GM19043 (cell line): ENCODE data around the gene SLC5A8.
"Not testable (repeated sequence)": the region's sequence is repeated elsewhere in the genome, so short reads cannot be mapped to it uniquely, and the experiment has no call there.

Experiments used
- ATAC-seq: cut with Tn5 transposase; IDR thresholded peaks from one replicate; pipeline ENCODE4 v1.9.1; 2021; ENCODE audit warnings: low read depth; ENCODE audit not compliant: unreplicated experiment

The SLC5A8 gene

GRCh38 chr12:101173197-101173749 is 36.8 kb downstream of the SLC5A8 start:
- ATAC-seq: no peak

- ATAC-seq: no peak
These were observed 37.7 kb downstream of the SLC5A8 start for GRCh38 chr12:101172316-101172715.

GRCh38 chr12:101168001-101168400 is 42.0 kb downstream of the SLC5A8 start:
- no peak for ATAC-seq

- no peak for ATAC-seq
These were observed 43.2 kb downstream of the SLC5A8 start for GRCh38 chr12:101166866-101167265.

GRCh38 chr12:101165319-101165718 is 44.7 kb downstream of the SLC5A8 start:
- ATAC-seq: no peak

- ATAC-seq: not testable (repeated sequence)
These were observed 64.1 kb downstream of the SLC5A8 start for GRCh38 chr12:101145777-101146431.

GRCh38 chr12:101127521-101128219 is 82.4 kb downstream of the SLC5A8 start:
- no peak for ATAC-seq

GRCh38 chr12:101117842-101118241 is 92.2 kb downstream of the SLC5A8 start:
- ATAC-seq: no peak

- no peak for ATAC-seq
These were observed 93.1 kb downstream of the SLC5A8 start for GRCh38 chr12:101116911-101117310.

GRCh38 chr12:101115326-101115725 is 94.7 kb downstream of the SLC5A8 start:
- peak; percentile 58 for ATAC-seq

- no peak for ATAC-seq
These were observed 98.6 kb downstream of the SLC5A8 start for GRCh38 chr12:101111441-101111840.

GRCh38 chr12:101110866-101111265 is 99.2 kb downstream of the SLC5A8 start:
- ATAC-seq: no peak

- no peak for ATAC-seq
These were observed 101.9 kb downstream of the SLC5A8 start for GRCh38 chr12:101108130-101108529.

GRCh38 chr12:101107032-101107763 is 102.8 kb downstream of the SLC5A8 start:
- ATAC-seq: no peak
